Hematopoietic multipotent progenitor cell treated with erythropoietin and hydrocortisone succinate and interleukin-3 and kit ligand, for 15 days (in vitro differentiated cells): ENCODE results near the gene PPP1R37.
"Not testable (repeated sequence)": the region's sequence is repeated elsewhere in the genome, so short reads cannot be mapped to it uniquely, and the experiment has no call there.

Source experiments
- DNase-seq: peaks from one replicate; pipeline ENCODE4 v3.0.0-alpha.2; 2015; ENCODE audit warnings: low spot score

Gene PPP1R37

GRCh38 chr19:45115809-45116615 is 23.0 kb downstream of the PPP1R37 start:
- no peak for DNase-seq

- DNase-seq: no peak
Measured at GRCh38 chr19:45117167-45117594, 24.2 kb downstream of the PPP1R37 start.

- no peak for DNase-seq
Measured at GRCh38 chr19:45117671-45118070, 24.7 kb downstream of the PPP1R37 start.

DNA sequence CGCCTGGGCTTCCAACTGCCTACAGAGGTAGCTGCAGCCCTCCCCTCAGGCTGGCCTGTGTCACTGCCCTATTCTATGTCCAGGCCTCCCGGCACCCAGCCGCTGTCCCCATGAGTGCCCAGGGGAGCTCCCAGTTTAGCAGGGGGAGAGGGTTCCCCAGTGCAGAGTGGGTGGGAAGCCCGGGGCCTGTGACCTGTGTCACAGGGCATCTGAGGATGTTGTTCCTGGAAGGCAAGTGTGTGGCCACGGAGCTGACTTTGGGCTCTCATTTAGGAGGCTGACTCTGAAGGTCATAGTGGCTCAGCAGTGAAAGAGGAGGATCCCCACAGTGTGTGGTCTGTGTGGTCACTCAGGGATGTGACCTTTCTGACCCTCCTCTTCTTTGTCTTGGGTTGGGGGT is 25.1 kb downstream of the PPP1R37 start:
- DNase-seq: no peak

DNA sequence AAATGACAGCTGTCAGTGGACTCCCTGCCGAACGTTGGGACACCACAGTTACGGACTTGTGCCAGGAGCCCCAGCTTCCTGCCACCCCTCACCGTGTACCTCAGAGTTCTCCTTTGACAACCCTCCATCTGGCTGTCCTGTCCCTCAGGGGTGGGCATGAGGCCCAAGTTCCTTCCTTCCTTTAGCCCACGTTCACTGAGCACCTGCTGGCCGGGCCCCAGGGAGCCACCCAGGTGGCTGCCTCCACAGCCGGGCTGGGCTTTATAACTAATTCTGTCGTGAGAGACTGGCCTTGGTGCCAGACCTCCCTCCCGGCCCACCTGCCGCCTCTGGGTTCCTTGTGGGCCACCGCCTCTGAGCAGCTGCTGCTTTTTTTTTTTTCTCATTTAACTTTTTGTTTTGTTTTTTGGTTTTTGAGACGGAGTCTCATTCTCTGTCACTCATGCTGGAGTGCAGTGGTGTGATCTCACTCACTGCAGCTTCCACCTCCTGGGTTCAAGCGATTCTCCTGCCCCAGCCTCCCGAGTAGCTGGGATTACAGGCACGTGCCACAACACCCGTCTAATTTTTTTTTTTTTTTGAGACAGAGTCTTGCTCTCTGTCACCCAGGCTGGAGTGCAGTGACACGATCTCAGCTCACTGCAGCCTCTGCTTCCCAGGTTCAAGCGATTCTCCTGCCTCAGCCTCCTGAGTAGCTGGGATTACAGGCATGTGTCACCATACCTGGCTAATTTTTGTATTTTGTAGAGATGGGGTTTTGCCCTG is 25.8 kb downstream of the PPP1R37 start:
- DNase-seq: not testable (repeated sequence)

DNA sequence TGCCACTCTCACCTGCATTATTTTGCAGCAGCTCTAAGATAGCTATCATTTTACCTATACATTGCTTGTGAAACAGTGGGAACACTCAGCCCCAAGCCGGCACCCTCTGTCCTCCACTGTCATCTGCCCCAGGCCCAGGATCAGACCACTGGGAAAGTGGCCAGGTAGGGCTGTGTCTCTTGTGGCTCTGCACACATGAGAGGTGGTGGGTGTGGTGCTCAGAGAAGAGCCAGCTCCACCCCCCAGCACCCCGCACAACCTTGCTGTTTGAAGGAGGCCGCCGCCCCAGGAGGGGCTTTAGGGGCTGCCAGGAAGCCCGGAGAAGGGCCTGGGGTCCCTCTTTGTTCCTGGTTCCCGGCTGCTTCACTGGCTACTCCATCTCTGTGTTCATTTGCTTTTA is 26.6 kb downstream of the PPP1R37 start:
- no peak for DNase-seq

GRCh38 chr19:45121827-45122345 is 28.9 kb downstream of the PPP1R37 start:
- no peak for DNase-seq

DNA sequence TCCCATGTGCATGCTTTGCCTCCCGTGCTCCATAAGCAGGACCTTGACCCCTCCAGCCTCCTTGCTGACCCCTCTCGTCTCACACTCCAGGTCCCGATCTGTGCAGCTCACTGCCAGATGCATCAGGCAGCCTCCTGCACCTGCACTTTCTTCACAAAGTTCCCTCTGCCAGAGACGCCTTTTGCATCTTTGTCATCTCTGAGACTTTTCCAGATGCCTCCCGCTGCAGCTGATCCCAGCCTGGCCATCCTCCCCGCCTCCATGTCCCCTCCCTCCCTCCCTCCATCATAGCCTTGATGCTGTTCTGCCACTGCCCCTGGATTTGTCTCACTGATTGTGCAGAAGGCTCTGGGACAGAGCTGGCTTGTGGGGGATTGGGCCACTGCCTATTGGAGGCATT is 29.9 kb downstream of the PPP1R37 start:
- no peak for DNase-seq

GRCh38 chr19:45123440-45123850 is 30.5 kb downstream of the PPP1R37 start:
- DNase-seq: no peak

GRCh38 chr19:45124021-45124420 is 31.0 kb downstream of the PPP1R37 start:
- DNase-seq: no peak

DNA sequence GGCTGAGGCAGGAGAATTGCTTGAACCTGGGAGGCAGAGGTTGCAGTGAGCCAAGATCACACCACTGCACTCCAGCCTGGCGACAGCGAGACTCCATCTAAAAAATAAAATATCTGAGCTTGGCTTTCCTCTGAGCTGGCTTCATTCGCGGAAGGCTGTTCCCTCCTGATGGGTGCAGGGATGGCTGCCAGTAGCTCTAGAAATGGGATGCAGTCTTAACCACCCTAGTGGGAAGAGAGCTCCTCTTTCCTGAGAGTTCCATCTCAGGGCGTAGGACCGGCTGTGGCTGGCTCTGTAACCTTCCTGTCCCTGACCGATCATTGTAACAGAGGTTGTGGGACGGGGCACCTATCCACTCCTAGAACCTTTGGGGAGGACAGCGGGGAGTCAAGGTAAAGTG is 32.4 kb downstream of the PPP1R37 start:
- no peak for DNase-seq

GRCh38 chr19:45125975-45126493 is 33.1 kb downstream of the PPP1R37 start:
- DNase-seq: peak; percentile 62

DNA sequence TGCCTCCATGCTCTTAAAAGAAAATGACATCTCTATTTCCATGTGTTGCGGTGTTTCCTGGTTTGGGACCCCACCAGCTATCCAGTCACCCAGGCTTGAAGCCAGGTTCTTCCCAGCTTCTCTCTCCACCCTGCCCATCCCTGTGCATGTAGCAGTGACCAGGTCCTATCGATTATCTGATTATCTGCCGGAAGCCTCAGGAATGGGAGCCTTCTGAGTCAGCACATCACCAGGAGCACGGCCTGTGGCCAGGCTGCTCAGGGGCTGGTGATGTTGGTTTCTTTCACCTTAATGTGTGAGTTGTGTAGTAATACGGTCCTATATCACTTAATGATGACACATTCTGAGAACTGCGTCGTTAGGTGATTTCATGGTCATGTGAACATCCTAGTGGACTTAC is 33.7 kb downstream of the PPP1R37 start:
- DNase-seq: no peak

GRCh38 chr19:45128146-45128545 is 35.2 kb downstream of the PPP1R37 start:
- DNase-seq: no peak

GRCh38 chr19:45128806-45129205 is 35.8 kb downstream of the PPP1R37 start:
- DNase-seq: no peak

GRCh38 chr19:45130236-45130635 is 37.3 kb downstream of the PPP1R37 start:
- DNase-seq: no peak

GRCh38 chr19:45130888-45131615 is 38.1 kb downstream of the PPP1R37 start:
- DNase-seq: no peak

- no peak for DNase-seq
Measured at GRCh38 chr19:45133661-45134060, 40.7 kb downstream of the PPP1R37 start.

DNA sequence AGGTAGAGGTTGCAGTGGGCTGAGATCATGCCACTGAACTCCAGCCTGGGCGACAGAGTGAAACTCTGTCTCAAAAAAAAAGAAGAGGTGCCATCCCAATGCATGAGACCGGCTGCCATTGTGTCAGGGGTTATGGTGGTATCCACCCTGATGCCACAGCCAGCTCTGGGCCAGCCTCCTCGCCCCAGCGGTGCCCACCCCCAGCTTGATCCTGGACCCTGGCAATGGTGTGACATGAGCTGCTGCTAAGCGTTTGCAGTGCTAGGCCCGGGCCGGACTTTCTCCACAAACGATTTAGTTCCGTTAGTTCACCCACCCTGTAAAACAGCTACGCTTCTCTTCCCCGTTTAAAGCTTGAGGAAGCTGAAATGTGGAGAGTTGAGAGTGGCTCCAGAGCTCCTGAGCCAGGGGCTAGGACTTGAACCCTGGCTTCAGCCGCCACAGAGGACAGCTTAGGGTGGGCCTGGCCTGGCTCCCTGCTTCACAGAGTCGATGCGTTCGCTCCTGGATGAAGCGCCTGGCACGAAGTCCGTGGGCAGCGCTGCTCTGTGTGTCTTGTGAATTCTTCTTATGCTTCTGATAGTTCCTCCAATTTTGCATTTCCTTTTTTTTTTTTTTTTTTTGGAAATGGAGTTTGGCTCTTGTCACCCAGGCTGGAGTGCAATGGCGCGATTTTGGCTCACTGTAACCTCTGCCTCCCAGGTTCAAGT is 42.4 kb downstream of the PPP1R37 start:
- no peak for DNase-seq

DNA sequence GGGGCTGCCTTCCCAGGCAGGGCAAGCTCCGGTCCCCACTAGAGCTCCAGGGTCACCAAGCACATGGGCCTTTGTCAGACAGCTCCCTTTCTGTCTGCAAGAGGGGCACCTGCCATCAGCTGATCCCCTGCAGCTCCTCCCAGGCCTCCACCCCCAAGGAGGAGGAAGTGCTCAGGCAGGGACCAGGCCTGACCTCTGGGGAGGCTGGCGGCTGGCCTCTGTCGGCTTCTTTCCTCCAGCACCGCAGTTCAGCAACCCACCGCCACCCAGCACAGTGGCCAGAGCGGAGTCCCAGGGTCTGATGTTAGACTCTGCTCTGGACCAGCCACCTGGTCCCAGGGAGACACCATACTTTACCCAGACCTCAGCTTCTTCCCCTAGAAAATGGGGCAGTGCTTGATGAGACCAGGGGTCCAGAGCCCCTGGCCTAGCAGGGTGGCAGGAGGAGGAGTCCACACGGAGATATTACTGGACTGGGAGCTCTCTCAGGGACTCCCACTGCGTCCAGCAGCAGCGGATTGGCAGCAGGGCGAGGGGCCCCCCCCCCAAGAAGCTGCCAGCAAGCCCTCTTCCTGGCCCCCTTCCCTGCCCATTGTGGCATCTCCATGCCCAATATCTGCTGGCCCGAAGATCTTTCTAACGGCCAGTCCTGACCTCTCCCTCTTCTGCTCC is 43.7 kb downstream of the PPP1R37 start:
- no peak for DNase-seq

- DNase-seq: no peak
Measured at GRCh38 chr19:45137179-45137761, 44.3 kb downstream of the PPP1R37 start.
